Measurements from ENCODE around the gene EN1.

DNA sequence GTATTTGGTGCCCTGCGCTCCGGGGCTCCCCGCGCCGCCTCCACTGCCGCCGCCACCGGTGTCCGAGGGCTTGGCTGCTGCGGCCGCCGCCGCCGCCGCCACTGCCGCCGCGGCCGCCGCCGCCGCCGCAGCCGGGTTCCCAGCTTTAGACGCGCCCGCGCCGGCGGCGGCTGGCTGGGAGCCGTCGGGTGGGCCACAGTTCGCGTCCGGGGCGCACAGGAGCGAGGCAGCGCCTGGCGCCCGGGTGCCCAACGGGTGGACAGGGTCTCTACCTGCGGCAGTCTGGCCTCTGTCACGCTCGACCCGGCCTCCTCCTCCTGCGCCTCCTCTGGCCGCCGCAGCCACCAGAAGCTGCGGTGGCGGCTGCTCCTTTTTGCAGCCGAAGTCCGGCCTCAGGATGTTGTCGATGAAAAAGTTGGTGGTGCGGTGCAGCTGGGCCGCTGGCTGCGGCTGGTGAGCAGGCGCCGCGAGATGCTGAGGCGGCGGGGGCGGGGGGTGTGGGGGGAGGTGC is 951 bp downstream of the EN1 start:
- TF ChIP-seq TARDBP (IDR thresholded peaks at IDR 0.05) (no peak), FOXK2 (IDR thresholded peaks at IDR 0.05) (no peak), BHLHE40 (IDR thresholded peaks at IDR 0.05; ENCODE audit: borderline replicate concordance) (no peak), ELF4 (IDR thresholded peaks at IDR 0.05) (no peak), SUZ12 (IDR thresholded peaks at IDR 0.05) (no peak), FOXA1 (IDR thresholded peaks at IDR 0.05) (no peak), LEF1 (IDR thresholded peaks at IDR 0.05; ENCODE audit: borderline replicate concordance) (no peak), HDGF (IDR thresholded peaks at IDR 0.05; ENCODE audit: borderline replicate concordance) (no peak)
- TF ChIP-seq, protein P1, sequence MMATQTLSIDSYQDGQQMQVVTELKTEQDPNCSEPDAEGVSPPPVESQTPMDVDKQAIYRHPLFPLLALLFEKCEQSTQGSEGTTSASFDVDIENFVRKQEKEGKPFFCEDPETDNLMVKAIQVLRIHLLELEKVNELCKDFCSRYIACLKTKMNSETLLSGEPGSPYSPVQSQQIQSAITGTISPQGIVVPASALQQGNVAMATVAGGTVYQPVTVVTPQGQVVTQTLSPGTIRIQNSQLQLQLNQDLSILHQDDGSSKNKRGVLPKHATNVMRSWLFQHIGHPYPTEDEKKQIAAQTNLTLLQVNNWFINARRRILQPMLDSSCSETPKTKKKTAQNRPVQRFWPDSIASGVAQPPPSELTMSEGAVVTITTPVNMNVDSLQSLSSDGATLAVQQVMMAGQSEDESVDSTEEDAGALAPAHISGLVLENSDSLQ (IDR thresholded peaks at IDR 0.05), result no peak
